GM12878 (cell line): ENCODE results near the gene MAP3K10. TPM values are rescaled to one million over a fixed set of nuclear protein-coding genes. Genes with fewer than 3 reads are reported as not detected.

ENCODE experiments used
- ATAC-seq: fragments of 200-7000 bp; cut with Tn5 transposase; 3 replicates; pipeline ENCODE4 v1.9.1; 2020; ENCODE audit warnings: mild to moderate bottlenecking, moderate library complexity
- BruUV-seq: library from RNA; stranded (reverse); fragments of 400-500 nt; replicated peaks from 2 replicates; lab custom pipeline; 2021; lab: Mats Ljungman, UMichigan
- CTCF ChIA-PET: fragments of 300-600 bp; sonication (Branson Sonifier 250); formaldehyde crosslinking; extraction: SDS; loops from one replicate; lab custom pipeline; 2021; ENCODE audit warnings: inconsistent platforms; lab: Yijun Ruan, JAX
- POLR2A ChIA-PET: fragments of 350-600 bp; formaldehyde crosslinking; extraction: SDS; loops from one replicate; lab custom pipeline; 2021; ENCODE audit warnings: inconsistent platforms; lab: Charles Lee
- RAD21 ChIA-PET: fragments of 300-600 bp; sonication (Branson Sonifier 250); formaldehyde crosslinking; loops from one replicate; lab custom pipeline; 2023; ENCODE audit warnings: antibody characterized with exemption; ENCODE audit not compliant: unreplicated experiment; lab: Charles Lee
- SMC1A ChIA-PET: fragments of 300-600 bp; sonication (Branson Sonifier 250); formaldehyde crosslinking; loops from one replicate; lab custom pipeline; 2023; ENCODE audit not compliant: unreplicated experiment, uncharacterized antibody; lab: Charles Lee
- DNase-seq: peaks from one replicate; pipeline ENCODE4 v3.0.0-alpha.2; 2011; ENCODE audit warnings: low read depth, low spot score
- FAIRE-seq: peaks from 3 replicates; lab custom pipeline; 2011; peaks lifted over from hg19 to GRCh38; lab: Jason Lieb, UNC
- H2AFZ ChIP-seq: 2 replicates; pipeline ENCODE4 v1.6.0; 2011; ENCODE audit warnings: low read depth, low read length, control low read depth; ENCODE audit not compliant: control insufficient read depth
- H3K27ac ChIP-seq: 2 replicates; pipeline ENCODE4 v1.5.1; 2011; ENCODE audit warnings: control low read depth; ENCODE audit not compliant: control insufficient read depth, insufficient read depth
- H3K27me3 ChIP-seq, 2 experiments: replicated peaks in 1 of 2; 2 replicates each; pipeline versions ENCODE4 v1.6.0 to v1.6.1; 2011; ENCODE audit warnings: low read length in 1 of 2; ENCODE audit not compliant: control insufficient read depth in 2 of 2, insufficient read depth in 2 of 2
- H3K36me3 ChIP-seq, 2 experiments: 2 replicates each; pipeline ENCODE4 v1.5.1; 2011; ENCODE audit warnings: low read length in 1 of 2; ENCODE audit not compliant: control insufficient read depth in 2 of 2, insufficient read depth in 2 of 2
- H3K4me1 ChIP-seq: 2 replicates; pipeline ENCODE4 v1.6.1; 2011; ENCODE audit warnings: mild to moderate bottlenecking, low read length, moderate library complexity, mixed read lengths; ENCODE audit not compliant: control insufficient read depth, insufficient read depth
- H3K4me2 ChIP-seq: 2 replicates; pipeline ENCODE4 v1.6.0; 2011; ENCODE audit warnings: control low read depth; ENCODE audit not compliant: control insufficient read depth, insufficient read depth
- H3K4me3 ChIP-seq: fragments of 200-600 bp; sonication (generic); 2 replicates; pipeline ENCODE4 v1.5.1; 2016
- H3K79me2 ChIP-seq: 2 replicates; pipeline ENCODE4 v1.6.0; 2011; ENCODE audit warnings: low read length; ENCODE audit not compliant: control insufficient read depth, insufficient read depth
- H3K9ac ChIP-seq: 2 replicates; pipeline ENCODE4 v1.8.0; 2011; ENCODE audit warnings: low read length, control low read depth, mixed read lengths; ENCODE audit not compliant: control insufficient read depth, insufficient read depth
- H3K9me3 ChIP-seq: replicated peaks from 3 replicates; pipeline ENCODE4 v1.5.1; 2011; ENCODE audit warnings: mild to moderate bottlenecking, low read length; ENCODE audit not compliant: control insufficient read depth, insufficient read depth
- H4K20me1 ChIP-seq: 2 replicates; pipeline ENCODE4 v1.6.0; 2011; ENCODE audit not compliant: control insufficient read depth, insufficient read depth
- BHLHE40 ChIP-seq, 2 experiments: fragments of 450-650 bp in 1 of 2; IDR thresholded peaks; 2 replicates each; pipeline ENCODE4 v1.6.1; 2011 to 2017; ENCODE audit warnings: low read depth in 2 of 2, borderline replicate concordance in 1 of 2, improper control_type of control experiment in 1 of 2, low read length in 1 of 2, mild to moderate bottlenecking in 1 of 2
- CEBPB ChIP-seq, 2 experiments: fragments of 150-350 bp in 1 of 2; IDR thresholded peaks; 2 replicates each; pipeline ENCODE4 v1.6.1; 2012 to 2014; ENCODE audit warnings: low read depth in 2 of 2, low read length in 2 of 2, borderline replicate concordance in 1 of 2, inconsistent platforms in 1 of 2
- CHD4 ChIP-seq: fragments of 200-600 bp; sonication (generic); IDR thresholded peaks from 2 replicates; pipeline ENCODE4 v1.6.1; 2016; ENCODE audit warnings: mild to moderate bottlenecking
- CREB1 ChIP-seq: IDR thresholded peaks from 2 replicates; pipeline ENCODE4 v1.6.1; 2012; ENCODE audit warnings: low read depth, mild to moderate bottlenecking, inconsistent platforms
- ESRRA ChIP-seq: IDR thresholded peaks from 2 replicates; pipeline ENCODE4 v1.6.1; 2012; ENCODE audit warnings: mild to moderate bottlenecking, low read length, improper control_type of control experiment
- FOXK2 ChIP-seq: fragments of 450-650 bp; IDR thresholded peaks from 2 replicates; pipeline ENCODE4 v1.6.1; 2017; ENCODE audit warnings: mild to moderate bottlenecking, moderate library complexity
- GATAD2B ChIP-seq: fragments of 450-650 bp; conservative IDR thresholded peaks from 2 replicates; pipeline ENCODE4 v1.6.1; 2017; ENCODE audit warnings: low read depth, mild to moderate bottlenecking, moderate library complexity
- HCFC1 ChIP-seq: fragments of 150-350 bp; IDR thresholded peaks from 2 replicates; pipeline ENCODE4 v1.6.1; 2014; ENCODE audit warnings: low read length
- KDM1A ChIP-seq: fragments of 200-600 bp; sonication (generic); IDR thresholded peaks from 2 replicates; pipeline ENCODE4 v1.6.1; 2016; ENCODE audit warnings: borderline replicate concordance
- MYC ChIP-seq: IDR thresholded peaks from 2 replicates; pipeline ENCODE4 v1.6.1; 2011; ENCODE audit warnings: mild to moderate bottlenecking, low read length, moderate library complexity, inconsistent platforms; ENCODE audit not compliant: insufficient read depth, insufficient replicate concordance, insufficient read length, severe bottlenecking
- NFIC ChIP-seq: IDR thresholded peaks from 2 replicates; pipeline ENCODE4 v1.6.1; 2012; ENCODE audit warnings: low read depth, mild to moderate bottlenecking, inconsistent platforms, low read length, moderate library complexity
- YBX1 ChIP-seq: fragments of 450-650 bp; IDR thresholded peaks from 2 replicates; pipeline ENCODE4 v1.6.1; 2016; ENCODE audit warnings: antibody characterized with exemption
- ZNF207 ChIP-seq: fragments of 450-650 bp; IDR thresholded peaks from 2 replicates; pipeline ENCODE4 v1.6.1; 2014; ENCODE audit warnings: antibody characterized with exemption, mild to moderate bottlenecking, borderline replicate concordance
- ZNF592 ChIP-seq: fragments of 450-650 bp; IDR thresholded peaks from 2 replicates; pipeline ENCODE4 v1.6.1; 2017; ENCODE audit warnings: mild to moderate bottlenecking, moderate library complexity
- WGBS: methylation state at CpG from one replicate; pipeline ENCODE4 v1.1.6; 2016; ENCODE audit warnings: low lambda C conversion rate; ENCODE audit not compliant: insufficient replicate concordance, insufficient coverage; ENCODE audit errors: missing lambda C conversion rate; 5-methylcytosine and 5-hydroxymethylcytosine counted together
- in situ Hi-C: fragments of 300-500 bp; cut with MboI; formaldehyde crosslinking; loops from 9 replicates; pipeline ENCODE4 v1.14.3; 2018; ENCODE audit warnings: mixed read lengths
- intact Hi-C: fragments of 100-400 bp; cut with micrococcal nuclease; formaldehyde crosslinking; loops from one replicate; pipeline ENCODE4 v1.14.2; 2022; ENCODE audit not compliant: unreplicated experiment
- polyA plus RNA-seq, 11 experiments: library from polyadenylated mRNA; depleted of rRNA in 4 of 11; unstranded in 6 of 11; stranded (reverse) in 5 of 11; fragments of >200 nt; fragmentation: Nextera tagmentation in 4 of 11; fragmentation: Illumina TruSeq in 1 of 11; extraction: Ambion mirVana in 4 of 11; extraction: Trizol in 1 of 11; gene quantifications; 1 replicate in 1 of 11; 2 replicates in 10 of 11; pipeline versions ENCODE4 v1.2.1 to v1.2.3, GENCODE V29; 2011 to 2016; ENCODE audit warnings: inconsistent platforms in 2 of 11, missing spikeins in 2 of 11, low read depth in 1 of 11
- total RNA-seq, 4 experiments: library from RNA; depleted of rRNA in 3 of 4; stranded (reverse); fragments of >200 nt in 3 of 4; fragmentation: Illumina TruSeq in 1 of 4; extraction: Trizol in 1 of 4; gene quantifications; 2 replicates each; pipeline versions ENCODE4 v1.2.1 to v1.2.3, GENCODE V29; 2013 to 2021
- TF ChIP-seq, protein P1 (sequence below): fragments of 150-350 bp; IDR thresholded peaks from 2 replicates; pipeline ENCODE4 v1.6.1; 2014; ENCODE audit warnings: mild to moderate bottlenecking, low read depth, low read length

Gene MAP3K10
- total and polyA plus RNA-seq, 10 of the 15 experiments (the other 5 are each of a cell fraction or from before 2014, with no cell fraction given) = 0.11 to 16.6 (median 2.6) TPM

GRCh38 chr19:40159744-40160143 is 31.5 kb upstream of the MAP3K10 start:
- POLR2A ChIA-PET = no interaction called here
- in situ Hi-C loops = no loop called here

DNA sequence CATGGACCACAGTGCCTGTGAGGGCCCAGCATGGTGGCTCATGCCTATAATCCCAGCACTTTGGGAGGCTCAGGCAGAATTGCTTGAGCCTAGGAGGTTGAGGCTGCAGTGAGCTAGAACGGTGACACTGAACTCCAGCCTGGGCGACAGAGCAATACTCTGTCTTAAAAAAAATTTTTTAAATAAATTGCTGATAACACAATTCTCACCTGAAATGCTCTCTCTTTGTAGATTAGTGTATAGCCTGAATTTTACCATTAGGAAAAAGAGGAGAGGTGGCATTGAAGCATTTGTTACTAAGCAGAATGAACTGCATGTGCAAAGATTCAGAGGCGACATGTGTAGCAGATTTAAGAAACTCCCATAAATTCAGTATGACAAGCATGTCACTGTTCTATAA is 29.1 kb upstream of the MAP3K10 start:
- ChIA-PET CTCF (interaction anchor here (0.7 to 10.9 kb wide), 2 partner anchors 19 to 1099 kb away, joined by 3 to 199 read pairs; no protein-coding TSS in a partner anchor), RAD21 (interaction anchor here (0.6 to 0.8 kb wide), 2 partner anchors 19 to 32 kb away, joined by 3 read pairs; no protein-coding TSS in a partner anchor), POLR2A (interaction anchor here (0.7 to 1.0 kb wide), 2 partner anchors 11 to 28 kb away, joined by 3 to 4 read pairs; no protein-coding TSS in a partner anchor), SMC1A (interaction anchor here (0.6 to 2.0 kb wide), 4 partner anchors 17 to 351 kb away, joined by 3 to 16 read pairs (median 5); no protein-coding TSS in a partner anchor)
- BruUV-seq = no TSS peak
- no peak overlapping the region for H3K27ac ChIP-seq
- H3K79me2 ChIP-seq = no peaks in the 10 kb centered on the region
- H3K36me3 ChIP-seq = no peaks in the 10 kb centered on the region
- no peak overlapping the region for H2AFZ ChIP-seq
- no peaks in the 10 kb centered on the region for H3K9me3 ChIP-seq
- no peaks in the 10 kb centered on the region for H4K20me1 ChIP-seq
- in situ Hi-C loops (no loop called here), intact Hi-C loops (no loop called here)
- H3K27me3 ChIP-seq = no peaks in the 10 kb centered on the region
- no peak overlapping the region for H3K4me3 ChIP-seq
- ATAC-seq (no peak), FAIRE-seq (no peak), DNase-seq (no peak)
- no peak overlapping the region for H3K4me2 ChIP-seq
- 96% methylated on average over 3 of the region's 3 CpGs for WGBS
- no peak overlapping the region for H3K9ac ChIP-seq
- peaks cover 19% of the 10 kb centered on the region for H3K4me1 ChIP-seq
- TF ChIP-seq HCFC1 (no peak), NFIC (no peak), ESRRA (no peak), MYC (no peak), CEBPB (IDR thresholded peaks at IDR 0.05; ENCODE audit: borderline replicate concordance in 1 of 2, low read depth in 2 of 2, low read length in 2 of 2) (no peak), FOXK2 (no peak), ZNF592 (no peak), YBX1 (no peak)
- TF ChIP-seq, protein P1, sequence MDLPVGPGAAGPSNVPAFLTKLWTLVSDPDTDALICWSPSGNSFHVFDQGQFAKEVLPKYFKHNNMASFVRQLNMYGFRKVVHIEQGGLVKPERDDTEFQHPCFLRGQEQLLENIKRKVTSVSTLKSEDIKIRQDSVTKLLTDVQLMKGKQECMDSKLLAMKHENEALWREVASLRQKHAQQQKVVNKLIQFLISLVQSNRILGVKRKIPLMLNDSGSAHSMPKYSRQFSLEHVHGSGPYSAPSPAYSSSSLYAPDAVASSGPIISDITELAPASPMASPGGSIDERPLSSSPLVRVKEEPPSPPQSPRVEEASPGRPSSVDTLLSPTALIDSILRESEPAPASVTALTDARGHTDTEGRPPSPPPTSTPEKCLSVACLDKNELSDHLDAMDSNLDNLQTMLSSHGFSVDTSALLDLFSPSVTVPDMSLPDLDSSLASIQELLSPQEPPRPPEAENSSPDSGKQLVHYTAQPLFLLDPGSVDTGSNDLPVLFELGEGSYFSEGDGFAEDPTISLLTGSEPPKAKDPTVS = no peak

More at GRCh38 chr19:40159744-40160143, 31.5 kb upstream of the MAP3K10 start:
- no peak overlapping the region for H3K4me2 ChIP-seq
- intact Hi-C loops = no loop called here
- no peaks in the 10 kb centered on the region for H3K36me3 ChIP-seq
- SMC1A ChIA-PET = interaction anchor here (1.0 to 1.6 kb wide), 3 partner anchors 9 to 12 kb away, joined by 3 to 4 read pairs (median 4); no protein-coding TSS in a partner anchor
- no peak overlapping the region for H3K4me3 ChIP-seq
- no peak overlapping the region for H3K9ac ChIP-seq
- H3K9me3 ChIP-seq = no peaks in the 10 kb centered on the region
- no peak for TF ChIP-seq GATAD2B
- TF ChIP-seq ZNF207 = no peak
- TF ChIP-seq BHLHE40 (IDR thresholded peaks at IDR 0.05; ENCODE audit: borderline replicate concordance in 1 of 2, low read depth in 2 of 2, low read length in 1 of 2) = no peak
- TF ChIP-seq KDM1A = no peak
- TF ChIP-seq CREB1 = no peak
- TF ChIP-seq CHD4 = no peak
- no peaks in the 10 kb centered on the region for H3K27me3 ChIP-seq
- CTCF ChIA-PET = interaction anchor here (10.9 kb wide), 1 partner anchor 16 kb away, joined by 199 read pairs; no protein-coding TSS in a partner anchor
- no peak for DNase-seq
- H3K27ac ChIP-seq = no peak overlapping the region
- BruUV-seq = no TSS peak
- no peak for FAIRE-seq
- no peak overlapping the region for H2AFZ ChIP-seq
- H3K79me2 ChIP-seq = no peaks in the 10 kb centered on the region
- H4K20me1 ChIP-seq = no peaks in the 10 kb centered on the region
- peaks cover 22% of the 10 kb centered on the region for H3K4me1 ChIP-seq
- ATAC-seq = no peak
- 77% methylated on average over 5 of the region's 5 CpGs for WGBS
- RAD21 ChIA-PET = no interaction called here
